BJ (cell line): ENCODE results near the gene SZRD1. TPM values are rescaled to one million over a fixed set of nuclear protein-coding genes. Genes with fewer than 3 reads are reported as not detected.
"Not testable (repeated sequence)": the region's sequence is repeated elsewhere in the genome, so short reads cannot be mapped to it uniquely, and the experiment has no call there.

Experiments
- CTCF ChIA-PET: fragments of 350-600 bp; formaldehyde crosslinking; extraction: SDS; loops from one replicate; lab custom pipeline; 2021; ENCODE audit warnings: antibody characterized with exemption, inconsistent platforms; lab: Yijun Ruan, JAX
- POLR2A ChIA-PET: fragments of 300-600 bp; sonication (Branson Sonifier 250); formaldehyde crosslinking; extraction: SDS; loops from one replicate; lab custom pipeline; 2021; ENCODE audit warnings: antibody characterized with exemption; lab: Charles Lee
- DNase-seq: peaks from one replicate; pipeline ENCODE4 v3.0.0-alpha.2; 2011; ENCODE audit warnings: low read depth
- H3K27me3 ChIP-seq: 2 replicates; pipeline ENCODE4 v1.6.0; 2011; ENCODE audit warnings: low read length; ENCODE audit not compliant: control insufficient read depth, insufficient read depth
- H3K36me3 ChIP-seq: 2 replicates; pipeline ENCODE4 v1.5.1; 2011; ENCODE audit warnings: low read length; ENCODE audit not compliant: control insufficient read depth, insufficient read depth
- H3K4me3 ChIP-seq: 2 replicates; pipeline ENCODE4 v1.5.1; 2011; ENCODE audit warnings: low read depth, mild to moderate bottlenecking, control low read depth, low read length
- polyA plus RNA-seq: library from polyadenylated mRNA; depleted of rRNA; stranded (reverse); fragments of >200 nt; gene quantifications from 2 replicates; pipeline ENCODE4 v1.2.3, GENCODE V29; 2011
- TF ChIP-seq, protein P1 (sequence below): IDR thresholded peaks from 2 replicates; pipeline ENCODE4 v1.5.1; 2011; ENCODE audit warnings: low read depth, mild to moderate bottlenecking, control low read depth, inconsistent platforms, low read length, moderate library complexity; ENCODE audit not compliant: insufficient read depth

The SZRD1 gene
- polyA plus RNA-seq, 1 experiment: 125 TPM

DNA sequence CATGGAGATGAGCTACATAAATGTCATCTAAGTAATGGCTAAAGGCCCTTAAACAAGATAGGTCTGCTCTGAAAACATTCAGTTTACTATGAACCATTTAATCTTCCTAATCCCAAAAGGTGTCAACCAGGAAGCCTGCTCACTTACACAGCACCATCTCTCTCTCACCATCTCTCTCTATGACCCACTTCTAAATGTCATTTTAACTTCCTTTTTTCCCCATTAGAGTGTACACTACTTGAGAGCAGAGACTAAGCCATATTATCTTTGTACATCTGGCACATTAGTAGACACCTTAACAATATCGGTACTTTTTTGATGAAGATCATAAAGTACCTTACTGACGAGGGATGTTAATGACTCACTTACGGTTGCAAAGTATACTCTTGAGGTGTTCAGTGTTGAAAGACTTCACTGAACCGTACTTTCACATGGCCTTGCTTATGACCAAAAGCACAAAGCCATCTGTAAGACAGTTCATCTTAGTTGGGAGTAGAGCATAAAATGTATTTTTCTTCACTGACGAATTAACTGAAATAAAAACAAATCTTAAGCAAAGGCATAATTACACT is 40.1 kb upstream of the SZRD1 start:
- ChIA-PET CTCF (interaction anchor here (1.2 to 1.6 kb wide), 2 partner anchors 20 to 36 kb away, joined by 3 read pairs; no protein-coding TSS in a partner anchor), POLR2A (no interaction called here)
- no peak overlapping the region for H3K4me3 ChIP-seq
- no peaks in the 10 kb centered on the region for H3K36me3 ChIP-seq
- no peak for DNase-seq
- TF ChIP-seq, protein P1, sequence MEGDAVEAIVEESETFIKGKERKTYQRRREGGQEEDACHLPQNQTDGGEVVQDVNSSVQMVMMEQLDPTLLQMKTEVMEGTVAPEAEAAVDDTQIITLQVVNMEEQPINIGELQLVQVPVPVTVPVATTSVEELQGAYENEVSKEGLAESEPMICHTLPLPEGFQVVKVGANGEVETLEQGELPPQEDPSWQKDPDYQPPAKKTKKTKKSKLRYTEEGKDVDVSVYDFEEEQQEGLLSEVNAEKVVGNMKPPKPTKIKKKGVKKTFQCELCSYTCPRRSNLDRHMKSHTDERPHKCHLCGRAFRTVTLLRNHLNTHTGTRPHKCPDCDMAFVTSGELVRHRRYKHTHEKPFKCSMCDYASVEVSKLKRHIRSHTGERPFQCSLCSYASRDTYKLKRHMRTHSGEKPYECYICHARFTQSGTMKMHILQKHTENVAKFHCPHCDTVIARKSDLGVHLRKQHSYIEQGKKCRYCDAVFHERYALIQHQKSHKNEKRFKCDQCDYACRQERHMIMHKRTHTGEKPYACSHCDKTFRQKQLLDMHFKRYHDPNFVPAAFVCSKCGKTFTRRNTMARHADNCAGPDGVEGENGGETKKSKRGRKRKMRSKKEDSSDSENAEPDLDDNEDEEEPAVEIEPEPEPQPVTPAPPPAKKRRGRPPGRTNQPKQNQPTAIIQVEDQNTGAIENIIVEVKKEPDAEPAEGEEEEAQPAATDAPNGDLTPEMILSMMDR: no peak
- H3K27me3 ChIP-seq: no peaks in the 10 kb centered on the region

DNA sequence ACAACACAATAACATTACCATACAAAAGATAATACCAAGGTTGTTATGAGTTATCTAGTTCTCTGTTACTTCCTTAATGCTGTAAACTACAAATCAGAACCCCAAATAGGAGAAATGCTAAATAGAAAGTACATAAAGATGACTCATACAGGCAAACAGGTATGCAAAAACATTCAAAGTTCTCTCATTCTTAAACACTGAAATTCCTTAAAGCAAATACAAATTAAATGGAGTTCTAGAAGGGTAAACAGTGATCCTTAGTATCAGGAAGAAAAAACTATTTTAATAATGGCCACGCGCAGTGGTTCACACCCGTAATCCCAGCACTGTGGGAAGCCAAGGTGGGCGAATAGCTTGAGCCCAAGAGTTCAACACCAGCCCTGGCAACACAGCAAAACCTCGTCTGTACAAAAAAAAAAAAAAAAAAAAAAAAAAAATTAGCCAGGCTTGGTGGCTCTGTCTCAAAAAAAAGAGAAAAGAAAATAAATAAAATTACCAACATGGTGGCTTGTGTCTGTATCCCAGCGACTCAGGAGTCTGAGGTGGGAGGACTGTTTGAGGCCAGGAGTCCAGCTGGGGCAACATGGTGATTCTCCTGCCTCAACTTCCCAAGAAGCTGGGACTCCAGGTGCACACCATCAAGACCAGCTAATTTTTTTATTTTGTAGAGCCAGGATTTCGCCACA is 32.2 kb upstream of the SZRD1 start:
- ChIA-PET CTCF (no interaction called here), POLR2A (interaction anchor here (0.6 kb wide), 1 partner anchor 23 kb away, joined by 5 read pairs; no protein-coding TSS in a partner anchor)
- Histone ChIP-seq H3K27me3 (no peaks in the 10 kb centered on the region), H3K4me3 (no peak overlapping the region), H3K36me3 (no peaks in the 10 kb centered on the region; the same call in 1 of the 2 replicates)
- TF ChIP-seq, protein P1: no peak
- no peak for DNase-seq

DNA sequence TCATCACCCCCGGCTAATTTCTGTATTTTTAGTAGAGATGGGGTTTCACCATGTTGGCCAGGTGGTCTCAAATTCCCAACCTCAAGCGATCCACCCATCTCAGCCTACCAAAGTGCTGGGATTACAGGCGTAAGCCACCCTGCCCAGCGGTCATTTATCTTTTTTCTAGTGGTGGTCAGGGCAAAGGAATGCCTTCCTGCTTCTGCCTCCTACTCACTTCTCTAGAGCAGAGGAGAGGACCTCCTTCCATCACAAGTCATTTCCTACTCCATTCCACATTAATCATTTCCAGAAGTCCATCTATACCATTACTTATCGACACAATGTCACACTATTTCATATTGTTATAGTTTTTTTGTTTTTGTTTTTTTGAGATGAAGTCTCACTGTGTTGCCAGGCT is 28.1 kb upstream of the SZRD1 start:
- TF ChIP-seq, protein P1: no peak
- Histone ChIP-seq H3K27me3 (no peaks in the 10 kb centered on the region), H3K4me3 (no peak overlapping the region), H3K36me3 (no peaks in the 10 kb centered on the region; the same call in 1 of the 2 replicates)
- POLR2A ChIA-PET: no interaction called here
- DNase-seq: no peak
- CTCF ChIA-PET: interaction anchor here (1.0 kb wide), 1 partner anchor 39 kb away, joined by 4 read pairs; no protein-coding TSS in a partner anchor

DNA sequence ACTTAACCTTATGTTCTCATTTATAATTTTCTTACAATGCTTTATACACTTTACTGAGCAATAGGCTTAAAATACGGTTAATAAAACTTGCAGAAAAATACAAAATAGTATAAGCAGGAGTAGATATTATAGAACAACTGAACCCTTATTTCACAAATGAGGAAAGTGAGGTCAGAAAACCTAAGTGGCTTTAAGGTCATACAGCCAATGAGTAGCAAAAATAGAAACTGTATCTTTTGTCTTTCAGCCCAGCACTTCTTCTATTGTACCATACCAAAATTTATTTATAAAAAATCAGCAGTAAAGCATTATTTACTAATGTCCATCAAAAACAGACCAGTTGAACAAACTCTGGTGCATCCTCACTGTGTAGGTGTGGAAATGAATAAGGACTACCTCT is 26.4 kb upstream of the SZRD1 start:
- no peak for DNase-seq
- CTCF ChIA-PET: no interaction called here

DNA sequence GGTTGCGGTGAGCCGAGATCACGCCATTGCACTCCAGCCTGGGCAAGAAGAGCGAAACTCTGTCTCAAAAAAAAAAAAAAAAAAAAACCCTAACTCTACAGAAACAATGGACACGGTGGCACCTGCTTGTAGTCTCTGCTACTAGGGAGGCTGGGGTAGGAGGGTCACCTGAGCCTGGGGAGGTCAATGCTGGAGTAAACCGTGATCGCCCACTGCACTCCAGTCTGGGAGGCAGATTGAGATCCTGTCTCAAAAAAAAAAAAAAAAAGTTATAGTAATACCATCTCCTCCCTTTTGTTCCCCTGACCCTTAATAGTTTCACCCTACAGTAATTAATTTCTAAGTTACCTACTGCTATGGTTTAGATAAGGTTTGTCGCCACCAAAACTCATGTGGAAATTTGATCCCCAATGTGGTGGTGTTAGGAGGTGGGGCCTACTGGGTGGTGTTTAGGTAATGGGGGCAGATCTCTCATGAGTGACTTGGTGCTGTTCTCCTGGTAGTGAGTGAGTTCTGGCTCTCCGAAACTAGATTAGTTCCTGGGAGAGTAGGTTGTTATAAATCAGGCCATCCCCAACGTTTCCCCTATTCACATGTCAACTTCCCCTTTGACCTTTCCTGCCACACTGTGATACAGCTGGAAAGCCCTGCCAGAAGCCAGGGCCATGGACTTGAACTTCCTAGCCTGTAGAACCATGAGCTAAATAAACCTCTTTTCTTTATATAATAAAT is 24.5 kb upstream of the SZRD1 start:
- ChIA-PET POLR2A (no interaction called here), CTCF (no interaction called here)
- TF ChIP-seq, protein P1: no peak
- H3K36me3 ChIP-seq: no peaks in the 10 kb centered on the region
- no peaks in the 10 kb centered on the region for H3K27me3 ChIP-seq
- no peak overlapping the region for H3K4me3 ChIP-seq
- DNase-seq: no peak

More for the DNA sequence above, 26.4 kb upstream of the SZRD1 start:
- POLR2A ChIA-PET: no interaction called here
- H3K4me3 ChIP-seq: no peak overlapping the region
- TF ChIP-seq, protein P1: no peak
- no peaks in the 10 kb centered on the region; the same call in 1 of the 2 replicates for H3K36me3 ChIP-seq
- H3K27me3 ChIP-seq: no peaks in the 10 kb centered on the region

DNA sequence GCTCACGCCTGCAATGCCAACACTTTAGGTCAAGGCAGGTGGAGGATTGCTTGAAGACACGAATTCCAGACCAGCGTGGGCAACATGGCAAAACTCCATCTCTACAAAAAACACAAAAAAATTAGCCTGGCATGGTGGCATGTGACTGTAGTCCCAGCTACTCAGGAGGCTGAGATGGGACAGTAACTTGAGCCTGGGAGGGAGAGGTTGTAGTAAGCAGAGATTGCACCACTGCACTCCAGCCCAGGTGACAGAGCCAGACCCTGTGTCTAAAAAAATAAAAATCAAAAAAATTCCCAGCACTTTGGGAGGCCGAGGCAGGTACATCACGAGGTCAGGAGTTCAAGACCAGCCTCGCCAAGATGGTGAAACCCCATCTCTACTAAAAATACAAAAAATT is 23.8 kb upstream of the SZRD1 start:
- H3K27me3 ChIP-seq, H3K4me3 ChIP-seq, POLR2A ChIA-PET, H3K36me3 ChIP-seq, CTCF ChIA-PET, DNase-seq: not testable (repeated sequence)
